K562 (cell line): Measurements from ENCODE around the gene ITGB2. TPM values are rescaled to one million over a fixed set of nuclear protein-coding genes. Genes with fewer than 3 reads are reported as not detected.

Source experiments
- CAMTA2 ChIP-seq: fragments of 250-450 bp; sonication (Bioruptor Pico); conservative IDR thresholded peaks from 2 replicates; pipeline ENCODE4 v1.5.1; 2022
- CTBP1 ChIP-seq: fragments of 450-650 bp; IDR thresholded peaks from 2 replicates; pipeline ENCODE4 v1.6.1; 2016; ENCODE audit warnings: borderline replicate concordance
- ETV1 ChIP-seq: fragments of 450-650 bp; conservative IDR thresholded peaks from 2 replicates; pipeline ENCODE4 v1.6.1; 2016; ENCODE audit warnings: missing genetic modification characterization, control low read depth, low read depth, missing compliant biosample characterization
- HMG20B ChIP-seq: fragments of 250-450 bp; sonication (Bioruptor Pico); IDR thresholded peaks from 2 replicates; pipeline ENCODE4 v1.5.0; 2021; ENCODE audit warnings: mild to moderate bottlenecking
- HNRNPL ChIP-seq: fragments of 200-400 bp; formaldehyde crosslinking; IDR thresholded peaks from 2 replicates; pipeline ENCODE4 v1.6.1; 2017; ENCODE audit warnings: low read depth, mild to moderate bottlenecking, low read length
- NKRF ChIP-seq: fragments of 450-650 bp; IDR thresholded peaks from 2 replicates; pipeline ENCODE4 v1.6.1; 2016; ENCODE audit warnings: borderline replicate concordance
- NR4A1 ChIP-seq, 2 experiments: fragments of 250-450 bp in 1 of 2; fragments of 450-650 bp in 1 of 2; sonication (Bioruptor Pico) in 1 of 2; IDR thresholded peaks; 2 replicates each; pipeline versions ENCODE4 v1.4.0 to v1.6.1; 2016 to 2020; ENCODE audit warnings: mild to moderate bottlenecking in 2 of 2, missing compliant biosample characterization in 1 of 2, missing genetic modification characterization in 1 of 2, moderate library complexity in 1 of 2
- NUFIP1 ChIP-seq: fragments of 450-650 bp; IDR thresholded peaks from 2 replicates; pipeline ENCODE4 v1.6.1; 2018; ENCODE audit not compliant: partially characterized antibody
- POLR2G ChIP-seq: fragments of 200-400 bp; formaldehyde crosslinking; IDR thresholded peaks from 2 replicates; pipeline ENCODE4 v1.6.1; 2017; ENCODE audit warnings: low read depth, mild to moderate bottlenecking, antibody characterized with exemption, low read length, moderate library complexity
- RB1 ChIP-seq: fragments of 450-650 bp; IDR thresholded peaks from 2 replicates; pipeline ENCODE4 v1.6.1; 2017; ENCODE audit warnings: low read depth, mild to moderate bottlenecking
- ZBTB9 ChIP-seq: fragments of 450-650 bp; formaldehyde crosslinking; IDR thresholded peaks from 2 replicates; pipeline ENCODE4 v1.4.0; 2020; ENCODE audit warnings: mild to moderate bottlenecking, moderate library complexity
- ZFX ChIP-seq: sonication (generic); formaldehyde crosslinking; IDR thresholded peaks from 2 replicates; pipeline ENCODE4 v1.8.0; 2022; ENCODE audit warnings: mild to moderate bottlenecking, missing genetic modification reagents, moderate library complexity
- ZNF263 ChIP-seq: sonication (generic); formaldehyde crosslinking; IDR thresholded peaks from 2 replicates; pipeline ENCODE4 v1.8.0; 2022; ENCODE audit warnings: mild to moderate bottlenecking, missing genetic modification reagents, borderline replicate concordance
- ZNF707 ChIP-seq: fragments of 250-450 bp; sonication (Bioruptor Pico); conservative IDR thresholded peaks from 2 replicates; pipeline ENCODE4 v1.8.0; 2022; ENCODE audit warnings: inconsistent platforms, mild to moderate bottlenecking, moderate library complexity
- ZZZ3 ChIP-seq: fragments of 450-650 bp; IDR thresholded peaks from 2 replicates; pipeline ENCODE4 v1.6.1; 2016; ENCODE audit warnings: antibody characterized with exemption, mild to moderate bottlenecking, moderate library complexity
- polyA plus RNA-seq, 8 experiments: library from polyadenylated mRNA; depleted of rRNA in 4 of 8; stranded (reverse) in 5 of 8; unstranded in 3 of 8; fragments of >200 nt; fragmentation: Nextera tagmentation in 2 of 8; fragmentation: Illumina TruSeq in 1 of 8; extraction: Ambion mirVana in 2 of 8; extraction: Trizol in 1 of 8; gene quantifications; 2 replicates each; pipeline versions ENCODE4 v1.2.1 to v1.2.3, GENCODE V29; 2011 to 2014; ENCODE audit warnings: inconsistent platforms in 1 of 8, missing spikeins in 1 of 8
- total RNA-seq, 7 experiments: library from RNA; depleted of rRNA in 6 of 7; stranded (reverse); fragments of >200 nt in 6 of 7; fragmentation: Illumina TruSeq in 2 of 7; extraction: Trizol in 2 of 7; gene quantifications; 2 replicates each; pipeline versions ENCODE4 v1.2.1 to v1.2.3, GENCODE V29; 2011 to 2021; ENCODE audit warnings: low replicate concordance in 1 of 7
- TF ChIP-seq, protein P1 (sequence below), 3 experiments: fragments of 200-800 bp in 1 of 3; fragments of 250-450 bp in 1 of 3; fragments of 450-650 bp in 1 of 3; sonication (Bioruptor Pico) in 1 of 3; sonication (Bioruptor generic) in 1 of 3; formaldehyde crosslinking in 1 of 3; IDR thresholded peaks; 2 replicates each; pipeline versions ENCODE4 v1.6.1 to v1.8.0; 2016 to 2022; ENCODE audit warnings: mild to moderate bottlenecking in 2 of 3, missing genetic modification characterization in 2 of 3, missing compliant biosample characterization in 1 of 3, moderate library complexity in 1 of 3
- TF ChIP-seq, protein P2 (sequence below): IDR thresholded peaks from 2 replicates; pipeline ENCODE4 v1.6.1; 2016; ENCODE audit warnings: missing genetic modification characterization, missing compliant biosample characterization

ITGB2 gene
- total and polyA plus RNA-seq, 9 of the 15 experiments (the other 6 are each of a cell fraction or from before 2014, with no cell fraction given): 0.07 to 1.3 (median 0.51) TPM; not detected in 2

- TF ChIP-seq NKRF: no peak
- TF ChIP-seq ZZZ3: no peak
- TF ChIP-seq, protein P1, sequence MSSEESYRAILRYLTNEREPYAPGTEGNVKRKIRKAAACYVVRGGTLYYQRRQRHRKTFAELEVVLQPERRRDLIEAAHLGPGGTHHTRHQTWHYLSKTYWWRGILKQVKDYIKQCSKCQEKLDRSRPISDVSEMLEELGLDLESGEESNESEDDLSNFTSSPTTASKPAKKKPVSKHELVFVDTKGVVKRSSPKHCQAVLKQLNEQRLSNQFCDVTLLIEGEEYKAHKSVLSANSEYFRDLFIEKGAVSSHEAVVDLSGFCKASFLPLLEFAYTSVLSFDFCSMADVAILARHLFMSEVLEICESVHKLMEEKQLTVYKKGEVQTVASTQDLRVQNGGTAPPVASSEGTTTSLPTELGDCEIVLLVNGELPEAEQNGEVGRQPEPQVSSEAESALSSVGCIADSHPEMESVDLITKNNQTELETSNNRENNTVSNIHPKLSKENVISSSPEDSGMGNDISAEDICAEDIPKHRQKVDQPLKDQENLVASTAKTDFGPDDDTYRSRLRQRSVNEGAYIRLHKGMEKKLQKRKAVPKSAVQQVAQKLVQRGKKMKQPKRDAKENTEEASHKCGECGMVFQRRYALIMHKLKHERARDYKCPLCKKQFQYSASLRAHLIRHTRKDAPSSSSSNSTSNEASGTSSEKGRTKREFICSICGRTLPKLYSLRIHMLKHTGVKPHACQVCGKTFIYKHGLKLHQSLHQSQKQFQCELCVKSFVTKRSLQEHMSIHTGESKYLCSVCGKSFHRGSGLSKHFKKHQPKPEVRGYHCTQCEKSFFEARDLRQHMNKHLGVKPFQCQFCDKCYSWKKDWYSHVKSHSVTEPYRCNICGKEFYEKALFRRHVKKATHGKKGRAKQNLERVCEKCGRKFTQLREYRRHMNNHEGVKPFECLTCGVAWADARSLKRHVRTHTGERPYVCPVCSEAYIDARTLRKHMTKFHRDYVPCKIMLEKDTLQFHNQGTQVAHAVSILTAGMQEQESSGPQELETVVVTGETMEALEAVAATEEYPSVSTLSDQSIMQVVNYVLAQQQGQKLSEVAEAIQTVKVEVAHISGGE (CRISPR knock-in tag; IDR thresholded peaks at IDR 0.05): no peak
- peak; percentile 54; the same call in 1 of the 2 replicates for TF ChIP-seq CTBP1
- TF ChIP-seq ZNF707 (CRISPR knock-in tag): no peak
- TF ChIP-seq, protein P2, sequence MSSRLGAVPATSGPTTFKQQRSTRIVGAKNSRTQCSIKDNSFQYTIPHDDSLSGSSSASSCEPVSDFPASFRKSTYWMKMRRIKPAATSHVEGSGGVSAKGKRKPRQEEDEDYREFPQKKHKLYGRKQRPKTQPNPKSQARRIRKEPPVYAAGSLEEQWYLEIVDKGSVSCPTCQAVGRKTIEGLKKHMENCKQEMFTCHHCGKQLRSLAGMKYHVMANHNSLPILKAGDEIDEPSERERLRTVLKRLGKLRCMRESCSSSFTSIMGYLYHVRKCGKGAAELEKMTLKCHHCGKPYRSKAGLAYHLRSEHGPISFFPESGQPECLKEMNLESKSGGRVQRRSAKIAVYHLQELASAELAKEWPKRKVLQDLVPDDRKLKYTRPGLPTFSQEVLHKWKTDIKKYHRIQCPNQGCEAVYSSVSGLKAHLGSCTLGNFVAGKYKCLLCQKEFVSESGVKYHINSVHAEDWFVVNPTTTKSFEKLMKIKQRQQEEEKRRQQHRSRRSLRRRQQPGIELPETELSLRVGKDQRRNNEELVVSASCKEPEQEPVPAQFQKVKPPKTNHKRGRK: no peak
- TF ChIP-seq ZNF263: peak; percentile 25; the same call in 1 of the 2 replicates
- peak; percentile 18; the same call in 1 of the 2 replicates for TF ChIP-seq ZBTB9
- TF ChIP-seq HMG20B (CRISPR knock-in tag): no peak
- TF ChIP-seq POLR2G: no peak
- no peak for TF ChIP-seq HNRNPL
- 0 out of 2 replicates have a peak, but pooled peaks have one; percentile 6 for TF ChIP-seq ZFX (CRISPR knock-in tag)
- TF ChIP-seq CAMTA2 (CRISPR knock-in tag): no peak
- peak; percentile 61 for TF ChIP-seq RB1
- no peak for TF ChIP-seq NUFIP1
- TF ChIP-seq ETV1 (tag): peak; percentile 20; the same call in 1 of the 2 replicates
- TF ChIP-seq NR4A1 (CRISPR knock-in tag; IDR thresholded peaks at IDR 0.05): no peak
- TF ChIP-seq NR4A1 (tag; IDR thresholded peaks at IDR 0.05): no peak
Measured at GRCh38 chr21:44949779-44950198, 29.1 kb upstream of the ITGB2 start (continued).
